Stimulated activated naive B cell treated with anti-CD40 and anti-IgM and Interleukin-4, amounts not matched to agents 10 μg/mL and 1 μg/mL and 100 μg/mL, for 72 hours (primary cell): Measurements from ENCODE around the gene ZNF609.

Experiments used
- ATAC-seq, 2 donors: fragments of 150-1000 bp; cut with Tn5 transposase; replicated peaks; 2 replicates each; pipeline ENCODE4 v1.10.0; 2021; ENCODE audit warnings: moderate library complexity in 1 of 2
- DNase-seq: peaks from one replicate; pipeline ENCODE4 v3.0.0; 2021
- H3K27ac Mint-ChIP-seq: one replicate; pipeline ENCODE4 v1.8.0; 2022; ENCODE audit warnings: mild to moderate bottlenecking, mixed read lengths
- H3K27me3 Mint-ChIP-seq, 2 donors: one replicate each; pipeline ENCODE4 v1.8.0; 2022; ENCODE audit warnings: mixed read lengths in 2 of 2
- H3K36me3 Mint-ChIP-seq, 2 donors: one replicate each; pipeline ENCODE4 v1.8.0; 2022; ENCODE audit warnings: mixed read lengths in 2 of 2, mild to moderate bottlenecking in 1 of 2
- H3K4me1 Mint-ChIP-seq, 2 donors: one replicate each; pipeline ENCODE4 v1.8.0; 2022; ENCODE audit warnings: mixed read lengths in 2 of 2, mild to moderate bottlenecking in 1 of 2
- H3K4me3 Mint-ChIP-seq, 2 donors: one replicate each; pipeline ENCODE4 v1.8.0; 2022; ENCODE audit warnings: mild to moderate bottlenecking in 2 of 2, mixed read lengths in 2 of 2, moderate library complexity in 1 of 2
- H3K9me3 Mint-ChIP-seq, 2 donors: one replicate each; pipeline ENCODE4 v1.8.0; 2022; ENCODE audit warnings: mixed read lengths in 2 of 2, mild to moderate bottlenecking in 1 of 2

Gene ZNF609

DNA sequence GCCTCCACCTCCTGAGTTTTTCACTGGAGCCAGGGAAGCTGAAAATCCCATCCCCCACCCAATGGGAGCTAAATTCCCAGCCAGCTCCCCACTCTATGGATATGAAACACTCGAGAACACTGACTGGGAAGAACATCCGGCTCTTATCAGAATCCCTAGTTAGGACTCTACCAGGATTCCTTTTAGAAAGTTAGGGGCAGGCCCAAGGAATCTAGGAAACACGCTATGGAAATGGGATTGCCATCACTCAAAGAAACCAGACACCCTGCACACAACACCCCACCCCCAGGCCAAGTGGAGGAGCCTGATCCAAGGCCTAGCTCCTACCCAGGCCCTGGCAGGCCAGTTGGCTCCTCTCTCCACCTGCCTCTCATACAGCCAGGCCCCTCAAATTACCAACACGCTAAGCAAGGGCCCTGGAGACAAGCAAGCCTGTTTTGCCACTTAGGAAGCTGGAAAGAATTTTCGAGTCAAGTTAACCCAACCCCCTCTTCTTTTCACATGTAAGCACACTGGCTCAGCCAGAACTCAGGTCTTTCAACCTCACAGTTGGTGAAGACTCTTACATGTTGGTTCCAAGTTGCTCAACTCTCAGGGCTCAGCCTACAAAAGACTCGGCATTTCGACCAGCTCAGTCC lies 239.5 kb downstream of the ZNF609 start:
- H3K9me3 Mint-ChIP-seq, result no peaks in the 10 kb centered on the region
- H3K27me3 Mint-ChIP-seq, result no peaks in the 10 kb centered on the region
- H3K36me3 Mint-ChIP-seq, result peaks cover 9 to 24% of the 10 kb centered on the region in 2 donors
- peaks cover 63 to 82% of the 10 kb centered on the region in 2 donors for H3K4me1 Mint-ChIP-seq
- ATAC-seq (no peak), DNase-seq (no peak)
- peak overlapping the region; percentile 7 to 64 for H3K4me3 Mint-ChIP-seq
- H3K27ac Mint-ChIP-seq, result peak overlapping the region; percentile 20

DNA sequence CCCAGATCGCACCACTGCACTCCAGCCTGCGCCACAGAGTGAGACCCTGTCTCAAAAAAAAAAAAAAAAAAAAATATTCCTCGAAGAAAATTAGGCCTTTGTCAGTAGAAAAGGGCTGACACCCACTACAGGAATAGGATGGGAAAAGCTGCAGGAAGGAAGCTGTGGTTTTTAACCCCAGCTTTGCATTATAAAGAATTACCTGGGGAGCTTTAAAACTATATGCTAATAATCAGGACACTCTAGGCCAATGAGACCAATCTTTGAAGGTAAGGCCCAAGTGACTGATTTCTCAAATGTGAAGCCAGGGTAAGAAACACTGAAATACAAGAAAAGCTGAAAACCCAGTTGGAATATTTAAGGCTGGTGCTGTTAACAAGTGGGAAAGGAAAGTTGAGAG lies 240.7 kb downstream of the ZNF609 start:
- Mint-ChIP-seq H3K27ac (no peak overlapping the region), H3K27me3 (no peaks in the 10 kb centered on the region), H3K4me1 (peaks cover 55 to 70% of the 10 kb centered on the region in 2 donors), H3K4me3 (peak overlapping the region; percentile 84 to 93), H3K36me3 (peaks cover 9 to 19% of the 10 kb centered on the region in 2 donors), H3K9me3 (no peaks in the 10 kb centered on the region)
- no peak for DNase-seq
- ATAC-seq, result no peak

DNA sequence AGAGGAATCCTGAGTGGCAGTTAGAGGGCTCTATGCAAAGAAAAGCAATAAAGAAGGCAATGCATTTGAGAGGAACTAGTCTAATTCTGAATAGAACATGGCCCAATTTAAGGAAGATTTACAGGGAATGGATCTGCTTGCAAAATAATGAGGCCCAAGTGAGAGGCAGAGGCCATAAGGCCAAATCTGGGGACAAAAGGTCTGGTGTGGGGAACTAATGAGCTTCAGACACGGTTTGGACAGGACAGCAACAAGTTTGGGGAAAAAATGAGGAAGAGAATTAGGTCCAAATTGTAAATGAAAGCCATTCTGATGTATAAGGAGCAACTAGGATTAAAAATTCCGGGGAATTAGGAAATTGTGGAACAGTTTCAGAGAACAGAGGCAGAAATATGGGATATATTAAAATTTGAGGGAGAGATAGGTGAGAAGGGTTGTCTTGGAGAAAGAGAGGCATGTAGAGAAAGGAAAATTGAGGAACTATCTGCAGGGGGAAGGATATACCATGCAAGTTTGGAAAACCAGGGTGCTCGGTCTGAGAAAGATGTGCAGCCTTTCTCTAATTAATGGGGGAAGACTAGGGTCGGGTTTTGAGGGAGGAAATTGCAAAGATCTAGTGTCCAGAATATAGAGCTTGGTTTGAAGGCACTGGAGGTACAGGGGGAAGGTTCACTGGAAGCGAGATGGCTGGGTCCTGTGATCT lies 241.3 kb downstream of the ZNF609 start:
- Mint-ChIP-seq H3K27me3 (no peaks in the 10 kb centered on the region), H3K4me1 (peaks cover 53 to 65% of the 10 kb centered on the region in 2 donors), H3K4me3 (peak overlapping the region; percentile 84 to 93), H3K27ac (peak overlapping the region; percentile 93), H3K36me3 (peaks cover 7 to 16% of the 10 kb centered on the region in 2 donors), H3K9me3 (no peaks in the 10 kb centered on the region)
- ATAC-seq (no peak), DNase-seq (no peak)

DNA sequence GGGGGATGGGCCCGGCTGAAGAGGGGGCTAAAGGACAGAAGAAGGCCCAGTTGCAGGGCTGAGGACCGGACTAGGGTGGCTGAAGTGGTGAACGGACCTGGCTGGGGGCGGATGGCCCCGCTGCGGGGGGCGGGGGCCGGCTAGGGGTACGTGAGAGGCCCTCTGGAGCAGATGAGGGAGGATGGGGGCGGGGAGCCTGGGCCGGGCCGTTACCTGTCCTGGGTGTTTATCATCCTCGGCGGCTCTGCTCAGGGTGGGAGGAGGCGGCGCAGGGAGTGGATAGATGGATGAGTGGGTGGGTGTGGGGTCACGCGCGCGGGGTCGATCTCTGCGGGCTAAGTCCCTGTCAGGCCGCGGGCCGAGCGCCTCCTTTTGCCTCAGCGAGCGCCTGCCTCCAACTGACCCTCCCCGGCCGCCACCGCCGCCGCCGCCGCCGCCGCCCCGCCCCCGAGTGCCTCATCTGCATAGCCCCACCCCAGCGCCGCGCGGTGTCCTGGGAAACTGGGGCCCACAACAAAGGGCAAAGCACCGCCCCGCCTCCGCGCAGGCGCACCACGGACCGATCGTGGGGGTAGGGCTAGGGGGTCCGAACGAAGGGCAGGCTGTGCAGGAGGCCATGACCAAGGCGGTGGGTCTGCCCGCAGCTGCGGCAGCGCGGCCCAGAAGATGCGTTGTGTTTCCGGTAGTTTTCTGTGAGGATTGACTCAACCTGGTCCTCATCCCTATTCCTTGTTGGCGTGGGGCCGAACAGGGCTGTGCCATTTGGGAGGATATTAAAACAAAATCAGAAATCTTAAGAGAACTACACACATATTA lies 242.6 kb downstream of the ZNF609 start:
- H3K36me3 Mint-ChIP-seq, result peaks cover 7 to 16% of the 10 kb centered on the region in 2 donors
- ATAC-seq (peak; percentile 94 to 97), DNase-seq (peak; percentile 89)
- H3K4me3 Mint-ChIP-seq, result peak overlapping the region; percentile 84 to 93
- no peaks in the 10 kb centered on the region for H3K27me3 Mint-ChIP-seq
- H3K9me3 Mint-ChIP-seq, result no peaks in the 10 kb centered on the region
- H3K4me1 Mint-ChIP-seq, result peaks cover 47 to 52% of the 10 kb centered on the region in 2 donors
- H3K27ac Mint-ChIP-seq, result peak overlapping the region; percentile 93

DNA sequence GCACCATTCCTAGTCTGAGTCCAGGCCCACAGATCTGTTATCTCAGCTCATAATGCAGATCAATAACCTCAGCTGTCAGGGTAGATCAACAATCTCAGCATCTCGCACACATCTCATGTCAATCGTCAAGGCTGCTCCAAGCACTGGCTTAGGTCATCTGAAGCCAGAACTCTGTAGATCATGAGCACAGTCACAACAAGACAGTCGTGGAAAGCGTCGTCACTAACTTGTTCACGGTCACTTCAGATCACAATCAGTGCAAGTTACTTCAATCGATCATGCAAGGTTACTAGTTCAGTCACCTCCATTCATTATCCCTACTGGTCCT lies 243.2 kb downstream of the ZNF609 start:
- H3K4me3 Mint-ChIP-seq, result peak overlapping the region; percentile 84 to 93
- H3K27ac Mint-ChIP-seq, result peak overlapping the region; percentile 93
- peaks cover 7 to 16% of the 10 kb centered on the region in 2 donors for H3K36me3 Mint-ChIP-seq
- no peaks in the 10 kb centered on the region for H3K9me3 Mint-ChIP-seq
- peaks cover 45 to 47% of the 10 kb centered on the region in 2 donors for H3K4me1 Mint-ChIP-seq
- DNase-seq (no peak), ATAC-seq (no peak)
- no peaks in the 10 kb centered on the region for H3K27me3 Mint-ChIP-seq

DNA sequence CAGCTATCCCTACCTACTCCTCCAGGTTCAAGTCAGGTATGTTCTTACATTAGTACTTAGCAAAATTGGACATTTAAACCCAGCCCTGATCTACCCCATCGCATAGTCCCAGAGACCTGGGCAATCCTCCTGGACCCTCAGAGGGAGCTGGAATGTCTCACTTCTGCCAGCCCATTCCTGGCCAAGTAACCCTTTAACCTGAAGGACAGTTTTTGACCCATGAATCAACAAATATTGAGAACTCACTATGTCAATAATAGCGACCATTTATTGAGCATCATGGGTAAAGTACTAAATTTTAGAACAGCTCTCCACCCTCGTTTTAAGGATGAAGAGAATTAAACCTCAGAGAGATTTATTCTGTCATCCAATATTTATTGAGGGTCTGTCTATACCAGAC lies 244.6 kb downstream of the ZNF609 start:
- H3K36me3 Mint-ChIP-seq, result peaks cover 5 to 12% of the 10 kb centered on the region in 2 donors
- H3K9me3 Mint-ChIP-seq, result no peaks in the 10 kb centered on the region
- no peak overlapping the region for H3K4me3 Mint-ChIP-seq
- H3K4me1 Mint-ChIP-seq, result peaks cover 32 to 33% of the 10 kb centered on the region in 2 donors
- no peak overlapping the region for H3K27ac Mint-ChIP-seq
- ATAC-seq (no peak), DNase-seq (no peak)
- H3K27me3 Mint-ChIP-seq, result no peaks in the 10 kb centered on the region

DNA sequence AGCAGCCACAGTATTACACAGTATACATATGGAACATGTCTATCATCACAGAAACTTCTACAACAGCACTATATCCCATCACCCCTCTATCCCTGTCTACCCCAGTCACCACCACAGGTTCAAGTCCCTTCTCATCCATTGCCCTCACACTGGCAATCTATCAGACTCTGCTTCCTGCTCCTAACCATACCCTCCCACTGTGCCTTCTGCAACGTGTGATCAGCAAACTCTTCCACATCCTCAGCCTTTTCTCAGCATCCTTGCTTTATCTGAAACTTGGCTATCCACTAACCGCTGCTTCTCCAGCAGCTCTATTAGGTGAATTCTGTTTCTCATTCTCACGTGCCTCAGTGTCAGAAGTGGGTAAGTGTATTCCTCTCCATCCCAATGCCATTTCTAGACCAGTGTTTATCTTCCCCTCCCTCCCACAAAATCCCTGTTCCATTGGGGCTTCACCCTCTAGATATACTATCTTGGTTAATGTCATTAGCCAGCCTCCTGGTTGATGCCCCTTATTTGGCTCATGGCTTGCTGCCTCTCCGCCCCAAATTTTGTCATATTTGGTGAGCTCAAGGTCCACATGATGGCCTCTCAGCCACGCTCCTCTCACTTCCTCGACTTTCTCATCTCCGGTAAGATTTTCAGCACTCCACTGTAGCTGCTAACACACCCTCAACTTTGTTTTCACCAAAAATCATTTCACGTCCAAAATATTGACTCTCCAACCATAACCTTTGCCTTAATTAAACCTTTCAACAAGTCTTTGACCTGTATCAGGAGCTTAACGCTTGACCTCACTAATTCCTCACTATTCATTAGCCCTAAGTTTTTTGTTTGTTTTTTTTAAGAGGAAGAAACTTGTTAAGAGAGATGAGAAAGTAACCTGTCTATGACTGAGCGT lies 245.9 kb downstream of the ZNF609 start:
- Mint-ChIP-seq H3K4me3 (no peak overlapping the region), H3K27me3 (peaks cover 0 to 4% of the 10 kb centered on the region in 2 donors), H3K36me3 (peaks cover 0 to 4% of the 10 kb centered on the region in 2 donors), H3K4me1 (peaks cover 20 to 26% of the 10 kb centered on the region in 2 donors), H3K9me3 (no peaks in the 10 kb centered on the region), H3K27ac (no peak overlapping the region)
- no peak for ATAC-seq
- no peak for DNase-seq

DNA sequence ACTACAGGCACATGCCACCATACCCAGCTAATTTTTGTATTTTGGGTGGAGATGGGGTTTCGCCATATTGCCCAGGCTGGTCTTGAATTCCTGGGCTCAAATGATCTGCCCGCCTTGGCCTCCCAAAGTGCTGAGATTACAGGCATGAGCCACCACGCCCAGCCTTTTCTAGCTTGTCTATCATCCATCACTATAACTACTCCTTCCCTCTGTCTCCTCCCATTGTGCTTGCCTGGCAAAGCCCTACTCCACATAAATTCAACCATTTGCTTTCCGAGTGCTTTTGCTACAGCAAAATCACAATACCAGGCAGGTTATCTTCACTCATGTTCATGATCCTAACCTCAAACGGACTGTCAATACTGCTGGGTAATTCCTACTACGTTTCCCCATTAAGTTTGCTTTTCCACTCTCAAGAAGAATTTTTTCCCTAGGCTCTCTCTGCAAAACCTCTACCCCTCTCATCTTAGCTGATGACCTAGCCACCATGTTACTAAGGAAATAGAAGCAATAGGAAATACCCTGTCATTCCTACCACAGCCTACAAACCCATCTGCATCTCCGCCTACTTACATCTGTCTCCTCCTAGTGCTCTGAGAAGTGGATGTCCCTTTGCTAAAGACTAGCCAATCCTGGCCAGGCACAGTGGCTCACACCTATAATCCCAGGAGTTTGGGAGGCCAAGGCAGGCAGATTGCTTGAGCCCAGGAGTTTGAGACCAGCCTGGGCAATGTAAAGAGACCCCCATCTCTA lies 250.5 kb downstream of the ZNF609 start:
- H3K27ac Mint-ChIP-seq, result no peak overlapping the region
- no peaks in the 10 kb centered on the region for H3K36me3 Mint-ChIP-seq
- H3K4me1 Mint-ChIP-seq, result peaks cover 0 to 3% of the 10 kb centered on the region in 2 donors
- no peaks in the 10 kb centered on the region for H3K9me3 Mint-ChIP-seq
- no peak overlapping the region for H3K4me3 Mint-ChIP-seq
- H3K27me3 Mint-ChIP-seq, result peaks cover 0 to 4% of the 10 kb centered on the region in 2 donors
- ATAC-seq, result no peak
- no peak for DNase-seq

DNA sequence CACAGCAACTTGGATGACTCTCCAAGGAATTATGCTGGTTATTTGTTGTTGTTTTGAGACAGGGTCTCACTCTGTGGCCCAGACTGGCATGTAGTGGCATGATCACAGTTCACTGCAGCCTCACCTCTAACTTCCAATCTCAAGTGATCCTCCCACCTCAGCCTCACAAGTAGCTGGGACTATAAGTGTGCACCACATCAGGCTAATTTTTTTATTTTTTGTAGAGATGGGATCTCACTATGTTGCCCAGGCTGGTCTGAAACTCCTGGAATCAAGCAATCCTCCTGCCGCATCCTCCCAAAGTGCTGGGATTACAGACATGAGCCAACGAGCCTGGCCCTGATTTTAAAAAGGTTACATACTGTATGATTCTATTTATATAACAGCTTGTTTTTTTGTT lies 252.0 kb downstream of the ZNF609 start:
- Mint-ChIP-seq H3K9me3 (no peaks in the 10 kb centered on the region), H3K36me3 (no peaks in the 10 kb centered on the region), H3K4me3 (no peak overlapping the region), H3K4me1 (peaks cover 0 to 3% of the 10 kb centered on the region in 2 donors), H3K27me3 (peaks cover 0 to 4% of the 10 kb centered on the region in 2 donors), H3K27ac (no peak overlapping the region)
- DNase-seq (no peak), ATAC-seq (no peak)

DNA sequence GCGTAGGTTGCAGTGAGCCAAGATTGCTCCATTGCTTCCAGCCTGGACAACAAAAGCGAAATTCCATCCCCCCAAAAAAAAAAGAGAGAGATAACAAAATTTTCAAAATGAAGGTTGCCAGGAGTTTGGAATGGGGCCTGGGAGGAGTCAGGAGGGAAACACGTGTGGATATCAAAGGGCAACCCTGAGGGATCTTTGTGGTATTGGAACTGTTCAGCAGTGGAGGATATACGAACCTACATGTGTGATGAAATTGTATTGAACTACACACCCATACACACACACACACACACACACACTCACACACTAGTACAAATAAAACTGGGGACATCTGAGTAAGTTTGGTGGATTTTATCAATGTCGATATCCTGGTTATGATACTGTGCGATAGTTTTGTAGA lies 253.2 kb downstream of the ZNF609 start:
- Mint-ChIP-seq H3K4me1 (peaks cover 0 to 3% of the 10 kb centered on the region in 2 donors), H3K27me3 (peaks cover 7% of the 10 kb centered on the region in 2 donors), H3K27ac (no peak overlapping the region), H3K4me3 (no peak overlapping the region), H3K9me3 (no peaks in the 10 kb centered on the region), H3K36me3 (no peaks in the 10 kb centered on the region)
- DNase-seq (no peak), ATAC-seq (no peak)

DNA sequence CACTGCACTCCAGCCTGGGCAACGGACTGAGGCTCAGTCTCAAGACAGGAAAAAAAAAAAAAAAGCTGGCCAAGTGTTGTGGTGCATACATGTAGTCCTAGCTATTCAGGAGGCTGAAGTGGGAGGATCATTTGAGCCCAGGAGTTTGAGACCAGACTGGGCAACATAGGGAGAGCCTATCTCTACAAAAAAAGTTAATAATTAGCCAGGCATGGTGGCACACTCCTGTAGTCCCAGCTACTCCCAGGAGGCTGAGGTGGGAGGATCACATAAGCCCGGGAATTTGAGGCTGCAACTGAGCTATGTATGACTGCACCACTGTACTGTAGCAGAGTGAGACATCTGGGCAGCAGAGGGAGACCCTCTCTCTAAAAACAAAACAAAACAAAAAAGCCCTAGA lies 256.1 kb downstream of the ZNF609 start:
- no peaks in the 10 kb centered on the region for H3K9me3 Mint-ChIP-seq
- H3K4me3 Mint-ChIP-seq, result no peak overlapping the region
- H3K27ac Mint-ChIP-seq, result no peak overlapping the region
- no peaks in the 10 kb centered on the region for H3K36me3 Mint-ChIP-seq
- ATAC-seq, result no peak
- H3K27me3 Mint-ChIP-seq, result peaks cover 3 to 10% of the 10 kb centered on the region in 2 donors
- no peak for DNase-seq
- no peaks in the 10 kb centered on the region for H3K4me1 Mint-ChIP-seq

DNA sequence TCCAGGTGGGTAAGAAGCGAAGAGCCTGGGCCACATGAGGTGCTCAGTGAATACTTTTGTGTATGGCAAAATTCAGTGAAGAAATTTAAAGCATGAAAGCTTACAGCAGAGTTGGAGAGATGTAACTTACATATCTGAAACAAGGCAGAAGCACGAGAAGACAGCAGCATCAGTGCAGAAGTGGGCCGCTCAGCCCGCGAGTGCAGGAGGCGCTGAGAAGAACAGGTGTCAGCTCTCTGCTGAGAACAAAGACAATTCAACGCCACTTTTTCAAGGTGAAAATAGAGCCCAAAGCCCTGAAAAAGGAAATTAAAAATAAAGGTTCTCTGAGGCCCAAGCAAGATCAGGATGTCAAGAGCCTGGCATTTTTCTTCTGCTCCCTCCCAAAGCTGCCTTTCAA lies 256.8 kb downstream of the ZNF609 start:
- no peak overlapping the region for H3K27ac Mint-ChIP-seq
- H3K27me3 Mint-ChIP-seq, result peaks cover 3 to 10% of the 10 kb centered on the region in 2 donors

DNA sequence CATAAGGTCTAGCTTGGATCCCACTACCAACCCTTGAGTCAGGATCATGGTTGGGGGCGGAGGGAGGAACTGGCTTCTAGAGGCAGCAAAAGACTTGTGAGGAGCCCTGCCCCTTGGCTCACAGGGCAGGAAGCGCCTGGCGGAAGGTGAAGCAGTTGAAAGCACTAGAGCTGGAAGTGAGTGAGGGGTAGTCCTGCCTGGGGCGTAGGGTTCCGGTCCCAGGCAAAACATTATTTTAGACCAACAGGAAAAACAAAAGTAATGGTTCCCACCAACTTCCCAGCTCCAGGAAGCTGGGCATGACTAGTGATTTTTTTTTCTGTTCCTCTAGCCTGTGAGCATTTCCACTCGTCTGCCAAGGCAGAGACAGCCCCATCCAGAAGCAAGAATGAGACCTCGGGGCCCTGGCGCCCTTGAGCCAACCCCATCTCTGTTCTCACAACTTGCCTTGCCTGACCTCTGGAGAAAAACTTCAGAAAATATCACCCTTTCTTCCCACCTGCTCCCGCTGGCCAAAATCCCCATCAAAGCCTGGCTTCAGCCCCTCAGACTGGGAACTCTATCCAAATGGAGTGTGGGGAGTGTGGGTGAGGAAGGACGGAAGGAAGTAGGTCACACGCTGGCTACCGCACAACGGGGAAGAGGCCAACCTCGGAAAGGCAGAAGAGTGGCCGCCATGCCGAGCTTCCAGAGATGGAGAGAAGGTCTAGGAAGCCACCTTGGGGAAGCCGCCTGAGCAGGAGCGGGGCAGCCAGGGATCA lies 257.5 kb downstream of the ZNF609 start:
- DNase-seq (no peak), ATAC-seq (no peak)
- H3K4me3 Mint-ChIP-seq, result no peak overlapping the region
- no peaks in the 10 kb centered on the region for H3K4me1 Mint-ChIP-seq
- no peaks in the 10 kb centered on the region for H3K9me3 Mint-ChIP-seq
- peaks cover 3 to 10% of the 10 kb centered on the region in 2 donors for H3K27me3 Mint-ChIP-seq
- H3K36me3 Mint-ChIP-seq, result no peaks in the 10 kb centered on the region
- peak overlapping the region; percentile 75 for H3K27ac Mint-ChIP-seq

More for the DNA sequence above, 256.8 kb downstream of the ZNF609 start:
- Mint-ChIP-seq H3K9me3 (no peaks in the 10 kb centered on the region), H3K4me3 (no peak overlapping the region), H3K4me1 (no peaks in the 10 kb centered on the region), H3K36me3 (no peaks in the 10 kb centered on the region)
- ATAC-seq (no peak), DNase-seq (no peak)
